GM23338 (cell line): ENCODE measurements around the gene ACAD11. TPM values are rescaled to one million over a fixed set of nuclear protein-coding genes. Genes with fewer than 3 reads are reported as not detected.

ENCODE experiments used
- ATAC-seq: fragments of 200-7000 bp; cut with Tn5 transposase; 3 replicates; pipeline ENCODE4 v1.9.1; 2020
- DNase-seq: peaks from one replicate; pipeline ENCODE4 v3.0.0-alpha.2; 2015; ENCODE audit warnings: low spot score
- H2AFZ ChIP-seq: fragments of 200-600 bp; sonication (generic); 2 replicates; pipeline ENCODE4 v1.8.0; 2016; ENCODE audit warnings: antibody characterized with exemption, mild to moderate bottlenecking, moderate library complexity
- H3F3A ChIP-seq: fragments of 200-600 bp; sonication (generic); replicated peaks from 2 replicates; pipeline ENCODE4 v1.8.0; 2017; ENCODE audit warnings: antibody characterized with exemption, mixed run types, low read depth
- H3K27ac ChIP-seq: fragments of 200-600 bp; sonication (generic); 2 replicates; pipeline ENCODE4 v1.6.1; 2016; ENCODE audit warnings: low read depth
- H3K27me3 ChIP-seq: fragments of 200-600 bp; sonication (generic); 2 replicates; pipeline ENCODE4 v1.8.0; 2016; ENCODE audit warnings: mild to moderate bottlenecking, mixed run types, moderate library complexity; ENCODE audit not compliant: insufficient read depth
- H3K36me3 ChIP-seq: fragments of 200-600 bp; sonication (generic); 2 replicates; pipeline ENCODE4 v1.8.0; 2016; ENCODE audit warnings: mild to moderate bottlenecking; ENCODE audit not compliant: insufficient read depth
- H3K4me1 ChIP-seq: fragments of 200-600 bp; sonication (generic); 2 replicates; pipeline ENCODE4 v1.8.0; 2016; ENCODE audit warnings: mild to moderate bottlenecking, moderate library complexity; ENCODE audit not compliant: insufficient read depth
- H3K4me2 ChIP-seq: fragments of 200-600 bp; sonication (generic); 2 replicates; pipeline ENCODE4 v1.7.1; 2017; ENCODE audit warnings: mixed run types
- H3K4me3 ChIP-seq: fragments of 200-600 bp; sonication (generic); 2 replicates; pipeline ENCODE4 v1.6.1; 2016; ENCODE audit warnings: mixed run types
- H3K79me2 ChIP-seq: fragments of 200-600 bp; sonication (generic); replicated peaks from 2 replicates; pipeline ENCODE4 v1.8.0; 2017; ENCODE audit warnings: mild to moderate bottlenecking; ENCODE audit not compliant: insufficient read depth
- H3K9me2 ChIP-seq: fragments of 200-600 bp; sonication (generic); 2 replicates; pipeline ENCODE4 v1.8.0; 2017; ENCODE audit not compliant: insufficient read depth
- H4K20me1 ChIP-seq: fragments of 200-600 bp; sonication (generic); replicated peaks from 2 replicates; pipeline ENCODE4 v1.8.0; 2017; ENCODE audit warnings: mild to moderate bottlenecking; ENCODE audit not compliant: insufficient read depth
- H3K27ac Mint-ChIP-seq: 2 replicates; pipeline ENCODE4 v1.8.0; 2020; ENCODE audit warnings: inconsistent platforms, mild to moderate bottlenecking, moderate library complexity, mixed read lengths
- H3K27me3 Mint-ChIP-seq: 3 replicates; pipeline ENCODE4 v1.8.0; 2022; ENCODE audit warnings: low read depth, mild to moderate bottlenecking, moderate library complexity, mixed read lengths, inconsistent platforms; ENCODE audit not compliant: insufficient read depth, poor library complexity
- H3K36me3 Mint-ChIP-seq: 3 replicates; pipeline ENCODE4 v1.8.0; 2021; ENCODE audit warnings: low read depth, mild to moderate bottlenecking, inconsistent platforms, moderate library complexity, mixed read lengths
- H3K4me1 Mint-ChIP-seq: 3 replicates; pipeline ENCODE4 v1.8.0; 2020; ENCODE audit warnings: mild to moderate bottlenecking, inconsistent platforms, mixed read lengths
- H3K4me3 Mint-ChIP-seq: 3 replicates; pipeline ENCODE4 v1.8.0; 2021; ENCODE audit warnings: moderate library complexity, mild to moderate bottlenecking, inconsistent platforms, mixed read lengths
- H3K9me3 Mint-ChIP-seq: 3 replicates; pipeline ENCODE4 v1.8.0; 2020; ENCODE audit warnings: moderate library complexity, mild to moderate bottlenecking, inconsistent platforms, mixed read lengths
- CREB1 ChIP-seq: fragments of 250-450 bp; sonication (Bioruptor Pico); IDR thresholded peaks from 2 replicates; pipeline ENCODE4 v1.5.0; 2020; ENCODE audit warnings: low read depth, mild to moderate bottlenecking, moderate library complexity
- CTCF ChIP-seq, 2 experiments: fragments of 200-600 bp in 1 of 2; sonication (generic) in 1 of 2; conservative IDR thresholded peaks; 2 replicates each; pipeline versions ENCODE4 v1.5.1 to v1.6.1; 2016 to 2017; ENCODE audit warnings: antibody characterized with exemption in 2 of 2, low read depth in 2 of 2, mild to moderate bottlenecking in 2 of 2, moderate library complexity in 1 of 2
- ETS1 ChIP-seq: IDR thresholded peaks from 2 replicates; pipeline ENCODE4 v1.6.1; 2016; ENCODE audit warnings: antibody characterized with exemption
- EZH2 ChIP-seq: fragments of 200-600 bp; sonication (generic); IDR thresholded peaks from one replicate; pipeline ENCODE4 v1.8.0; 2017; ENCODE audit warnings: antibody characterized with exemption, mild to moderate bottlenecking, low read depth; ENCODE audit not compliant: unreplicated experiment
- EZH2phosphoT487 ChIP-seq: fragments of 200-600 bp; sonication (generic); IDR thresholded peaks from one replicate; pipeline ENCODE4 v1.8.1; 2018; ENCODE audit warnings: antibody characterized with exemption; ENCODE audit not compliant: unreplicated experiment
- JUNB ChIP-seq: IDR thresholded peaks from one replicate; pipeline ENCODE4 v1.6.1; 2016; ENCODE audit warnings: antibody characterized with exemption; ENCODE audit not compliant: unreplicated experiment
- NANOG ChIP-seq: IDR thresholded peaks from 2 replicates; pipeline ENCODE4 v1.6.1; 2016; ENCODE audit warnings: antibody characterized with exemption, borderline replicate concordance
- POLR2AphosphoS5 ChIP-seq: IDR thresholded peaks from 2 replicates; pipeline ENCODE4 v1.6.1; 2016; ENCODE audit warnings: antibody characterized with exemption, low read depth
- REST ChIP-seq: IDR thresholded peaks from one replicate; pipeline ENCODE4 v1.6.1; 2018; ENCODE audit warnings: antibody characterized with exemption; ENCODE audit not compliant: unreplicated experiment
- STAT1 ChIP-seq: IDR thresholded peaks from one replicate; pipeline ENCODE4 v1.6.1; 2016; ENCODE audit warnings: antibody characterized with exemption; ENCODE audit not compliant: unreplicated experiment
- ZNF114 ChIP-seq: fragments of 250-450 bp; sonication (Bioruptor Pico); IDR thresholded peaks from 2 replicates; pipeline ENCODE4 v1.5.0; 2020; ENCODE audit warnings: mild to moderate bottlenecking, moderate library complexity
- ZNF331 ChIP-seq: fragments of 250-450 bp; sonication (Bioruptor Pico); IDR thresholded peaks from 2 replicates; pipeline ENCODE4 v1.5.0; 2020; ENCODE audit warnings: low read depth, mild to moderate bottlenecking, moderate library complexity
- polyA plus RNA-seq: library from polyadenylated mRNA; unstranded; fragments of >200 nt; fragmentation: Nextera tagmentation; extraction: Ambion mirVana; gene quantifications from 2 replicates; pipeline ENCODE4 v1.2.1, GENCODE V29; 2016
- total RNA-seq: library from RNA; depleted of rRNA; stranded (reverse); fragments of >200 nt; shearing (Covaris generic); gene quantifications from 2 replicates; pipeline ENCODE4 v1.2.3, GENCODE V29; 2014
- TF ChIP-seq, protein P1 (sequence below): fragments of 250-450 bp; sonication (Bioruptor Pico); IDR thresholded peaks from 2 replicates; pipeline ENCODE4 v1.5.0; 2020; ENCODE audit warnings: mild to moderate bottlenecking, moderate library complexity

ACAD11 gene
- total and polyA plus RNA-seq, 2 experiments from 2014 or later, result 11.4 to 17.1 TPM

- no peaks in the 10 kb centered on the region for H3K79me2 ChIP-seq
- H3K4me2 ChIP-seq, result no peak overlapping the region
- TF ChIP-seq ZNF331 (CRISPR knock-in tag), result no peak
- no peak for TF ChIP-seq ETS1
- TF ChIP-seq ZNF114 (CRISPR knock-in tag), result no peak
- no peak for TF ChIP-seq POLR2AphosphoS5
- TF ChIP-seq REST, result no peak
- TF ChIP-seq, protein P1, sequence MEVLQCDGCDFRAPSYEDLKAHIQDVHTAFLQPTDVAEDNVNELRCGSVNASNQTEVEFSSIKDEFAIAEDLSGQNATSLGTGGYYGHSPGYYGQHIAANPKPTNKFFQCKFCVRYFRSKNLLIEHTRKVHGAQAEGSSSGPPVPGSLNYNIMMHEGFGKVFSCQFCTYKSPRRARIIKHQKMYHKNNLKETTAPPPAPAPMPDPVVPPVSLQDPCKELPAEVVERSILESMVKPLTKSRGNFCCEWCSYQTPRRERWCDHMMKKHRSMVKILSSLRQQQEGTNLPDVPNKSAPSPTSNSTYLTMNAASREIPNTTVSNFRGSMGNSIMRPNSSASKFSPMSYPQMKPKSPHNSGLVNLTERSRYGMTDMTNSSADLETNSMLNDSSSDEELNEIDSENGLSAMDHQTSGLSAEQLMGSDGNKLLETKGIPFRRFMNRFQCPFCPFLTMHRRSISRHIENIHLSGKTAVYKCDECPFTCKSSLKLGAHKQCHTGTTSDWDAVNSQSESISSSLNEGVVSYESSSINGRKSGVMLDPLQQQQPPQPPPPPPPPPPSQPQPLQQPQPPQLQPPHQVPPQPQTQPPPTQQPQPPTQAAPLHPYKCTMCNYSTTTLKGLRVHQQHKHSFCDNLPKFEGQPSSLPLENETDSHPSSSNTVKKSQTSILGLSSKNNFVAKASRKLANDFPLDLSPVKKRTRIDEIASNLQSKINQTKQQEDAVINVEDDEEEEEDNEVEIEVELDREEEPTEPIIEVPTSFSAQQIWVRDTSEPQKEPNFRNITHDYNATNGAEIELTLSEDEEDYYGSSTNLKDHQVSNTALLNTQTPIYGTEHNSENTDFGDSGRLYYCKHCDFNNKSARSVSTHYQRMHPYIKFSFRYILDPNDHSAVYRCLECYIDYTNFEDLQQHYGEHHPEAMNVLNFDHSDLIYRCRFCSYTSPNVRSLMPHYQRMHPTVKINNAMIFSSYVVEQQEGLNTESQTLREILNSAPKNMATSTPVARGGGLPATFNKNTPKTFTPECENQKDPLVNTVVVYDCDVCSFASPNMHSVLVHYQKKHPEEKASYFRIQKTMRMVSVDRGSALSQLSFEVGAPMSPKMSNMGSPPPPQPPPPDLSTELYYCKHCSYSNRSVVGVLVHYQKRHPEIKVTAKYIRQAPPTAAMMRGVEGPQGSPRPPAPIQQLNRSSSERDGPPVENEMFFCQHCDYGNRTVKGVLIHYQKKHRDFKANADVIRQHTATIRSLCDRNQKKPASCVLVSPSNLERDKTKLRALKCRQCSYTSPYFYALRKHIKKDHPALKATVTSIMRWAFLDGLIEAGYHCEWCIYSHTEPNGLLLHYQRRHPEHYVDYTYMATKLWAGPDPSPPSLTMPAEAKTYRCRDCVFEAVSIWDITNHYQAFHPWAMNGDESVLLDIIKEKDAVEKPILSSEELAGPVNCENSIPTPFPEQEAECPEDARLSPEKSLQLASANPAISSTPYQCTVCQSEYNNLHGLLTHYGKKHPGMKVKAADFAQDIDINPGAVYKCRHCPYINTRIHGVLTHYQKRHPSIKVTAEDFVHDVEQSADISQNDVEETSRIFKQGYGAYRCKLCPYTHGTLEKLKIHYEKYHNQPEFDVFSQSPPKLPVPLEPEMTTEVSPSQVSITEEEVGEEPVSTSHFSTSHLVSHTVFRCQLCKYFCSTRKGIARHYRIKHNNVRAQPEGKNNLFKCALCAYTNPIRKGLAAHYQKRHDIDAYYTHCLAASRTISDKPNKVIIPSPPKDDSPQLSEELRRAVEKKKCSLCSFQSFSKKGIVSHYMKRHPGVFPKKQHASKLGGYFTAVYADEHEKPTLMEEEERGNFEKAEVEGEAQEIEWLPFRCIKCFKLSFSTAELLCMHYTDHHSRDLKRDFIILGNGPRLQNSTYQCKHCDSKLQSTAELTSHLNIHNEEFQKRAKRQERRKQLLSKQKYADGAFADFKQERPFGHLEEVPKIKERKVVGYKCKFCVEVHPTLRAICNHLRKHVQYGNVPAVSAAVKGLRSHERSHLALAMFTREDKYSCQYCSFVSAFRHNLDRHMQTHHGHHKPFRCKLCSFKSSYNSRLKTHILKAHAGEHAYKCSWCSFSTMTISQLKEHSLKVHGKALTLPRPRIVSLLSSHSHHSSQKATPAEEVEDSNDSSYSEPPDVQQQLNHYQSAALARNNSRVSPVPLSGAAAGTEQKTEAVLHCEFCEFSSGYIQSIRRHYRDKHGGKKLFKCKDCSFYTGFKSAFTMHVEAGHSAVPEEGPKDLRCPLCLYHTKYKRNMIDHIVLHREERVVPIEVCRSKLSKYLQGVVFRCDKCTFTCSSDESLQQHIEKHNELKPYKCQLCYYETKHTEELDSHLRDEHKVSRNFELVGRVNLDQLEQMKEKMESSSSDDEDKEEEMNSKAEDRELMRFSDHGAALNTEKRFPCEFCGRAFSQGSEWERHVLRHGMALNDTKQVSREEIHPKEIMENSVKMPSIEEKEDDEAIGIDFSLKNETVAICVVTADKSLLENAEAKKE, result no peak
- TF ChIP-seq CTCF (conservative IDR thresholded peaks at IDR 0.05; ENCODE audit: low read depth in 2 of 2), result no peak
- no peak for TF ChIP-seq EZH2phosphoT487
- no peak for TF ChIP-seq NANOG
- no peak for TF ChIP-seq EZH2
- no peak for TF ChIP-seq CREB1 (CRISPR knock-in tag)
- no peak for TF ChIP-seq JUNB
- no peak for TF ChIP-seq STAT1
- no peaks in the 10 kb centered on the region for H3F3A ChIP-seq
- Mint-ChIP-seq H3K9me3 (peaks cover 4% of the 10 kb centered on the region; the same call in 1 of the 3 replicates), H3K36me3 (peaks cover 11% of the 10 kb centered on the region; the same call in 2 of the 3 replicates), H3K27ac (no peak overlapping the region), H3K4me3 (no peak overlapping the region), H3K27me3 (no peaks in the 10 kb centered on the region), H3K4me1 (no peaks in the 10 kb centered on the region)
- no peaks in the 10 kb centered on the region for H3K4me1 ChIP-seq
- H3K36me3 ChIP-seq, result no peaks in the 10 kb centered on the region
- H3K27ac ChIP-seq, result no peak overlapping the region
- DNase-seq (no peak), ATAC-seq (no peak)
- no peaks in the 10 kb centered on the region for H3K9me2 ChIP-seq
- no peaks in the 10 kb centered on the region for H3K27me3 ChIP-seq
- H3K4me3 ChIP-seq, result no peak overlapping the region
- no peak overlapping the region for H2AFZ ChIP-seq
- H4K20me1 ChIP-seq, result no peaks in the 10 kb centered on the region; the same call in 1 of the 2 replicates
Measured at GRCh38 chr3:132570016-132570415, 89.6 kb downstream of the ACAD11 start.
